ENCODE measurements around the gene PPP1R3F.
"Not testable (repeated sequence)": the region's sequence is repeated elsewhere in the genome, so short reads cannot be mapped to it uniquely, and the experiment has no call there.

GRCh38 chrX:49299293-49299692 is 29.7 kb downstream of the PPP1R3F start:
- TF ChIP-seq, protein P1, sequence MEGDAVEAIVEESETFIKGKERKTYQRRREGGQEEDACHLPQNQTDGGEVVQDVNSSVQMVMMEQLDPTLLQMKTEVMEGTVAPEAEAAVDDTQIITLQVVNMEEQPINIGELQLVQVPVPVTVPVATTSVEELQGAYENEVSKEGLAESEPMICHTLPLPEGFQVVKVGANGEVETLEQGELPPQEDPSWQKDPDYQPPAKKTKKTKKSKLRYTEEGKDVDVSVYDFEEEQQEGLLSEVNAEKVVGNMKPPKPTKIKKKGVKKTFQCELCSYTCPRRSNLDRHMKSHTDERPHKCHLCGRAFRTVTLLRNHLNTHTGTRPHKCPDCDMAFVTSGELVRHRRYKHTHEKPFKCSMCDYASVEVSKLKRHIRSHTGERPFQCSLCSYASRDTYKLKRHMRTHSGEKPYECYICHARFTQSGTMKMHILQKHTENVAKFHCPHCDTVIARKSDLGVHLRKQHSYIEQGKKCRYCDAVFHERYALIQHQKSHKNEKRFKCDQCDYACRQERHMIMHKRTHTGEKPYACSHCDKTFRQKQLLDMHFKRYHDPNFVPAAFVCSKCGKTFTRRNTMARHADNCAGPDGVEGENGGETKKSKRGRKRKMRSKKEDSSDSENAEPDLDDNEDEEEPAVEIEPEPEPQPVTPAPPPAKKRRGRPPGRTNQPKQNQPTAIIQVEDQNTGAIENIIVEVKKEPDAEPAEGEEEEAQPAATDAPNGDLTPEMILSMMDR (IDR thresholded peaks at IDR 0.05; ENCODE audit: insufficient read depth, low read length, poor library complexity, severe bottlenecking) = not testable (repeated sequence)
- TF ChIP-seq EZH2phosphoT487 (conservative IDR thresholded peaks at IDR 0.05; ENCODE audit: low read length) = not testable (repeated sequence)

All from SU-DHL-6 (cell line).